ENCODE results near the gene BSND.

DNA sequence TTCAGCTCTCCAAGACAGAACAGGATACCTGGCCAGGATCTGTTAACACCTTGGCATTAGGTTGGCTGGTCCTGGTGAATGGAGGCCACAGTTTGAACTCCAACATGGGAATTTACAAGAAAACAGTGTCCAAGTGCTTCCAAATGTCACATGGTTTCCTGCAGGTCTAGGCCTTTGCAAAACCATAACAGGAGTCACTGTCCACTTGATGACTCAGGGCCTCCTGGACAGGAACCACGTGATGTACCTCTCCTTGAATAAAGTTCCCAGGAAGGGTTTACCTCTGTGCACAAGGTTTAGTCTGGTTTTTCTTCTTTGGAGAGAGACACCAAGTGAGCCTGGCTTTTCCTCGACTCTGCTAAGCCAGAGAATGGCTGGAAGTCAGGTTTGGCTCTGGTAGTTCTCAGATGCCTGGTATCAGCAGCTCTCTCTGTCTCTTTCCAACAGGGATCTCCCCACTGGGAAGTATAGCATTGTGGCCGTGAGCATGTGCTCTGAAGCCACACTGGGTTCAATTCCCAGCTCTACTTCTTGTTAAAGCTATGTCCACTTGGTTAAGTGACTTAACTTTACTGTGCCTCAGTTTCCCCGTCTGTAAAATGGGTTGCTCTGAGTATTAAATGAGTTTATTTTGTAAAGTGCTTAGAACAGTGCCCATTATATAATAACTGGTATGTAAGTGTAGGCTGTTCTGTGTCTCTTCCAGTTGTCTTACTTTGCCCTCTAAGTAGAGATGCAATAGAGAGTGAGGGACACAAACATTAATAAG lies 45.6 kb upstream of the BSND start:
- TF ChIP-seq, protein P1, sequence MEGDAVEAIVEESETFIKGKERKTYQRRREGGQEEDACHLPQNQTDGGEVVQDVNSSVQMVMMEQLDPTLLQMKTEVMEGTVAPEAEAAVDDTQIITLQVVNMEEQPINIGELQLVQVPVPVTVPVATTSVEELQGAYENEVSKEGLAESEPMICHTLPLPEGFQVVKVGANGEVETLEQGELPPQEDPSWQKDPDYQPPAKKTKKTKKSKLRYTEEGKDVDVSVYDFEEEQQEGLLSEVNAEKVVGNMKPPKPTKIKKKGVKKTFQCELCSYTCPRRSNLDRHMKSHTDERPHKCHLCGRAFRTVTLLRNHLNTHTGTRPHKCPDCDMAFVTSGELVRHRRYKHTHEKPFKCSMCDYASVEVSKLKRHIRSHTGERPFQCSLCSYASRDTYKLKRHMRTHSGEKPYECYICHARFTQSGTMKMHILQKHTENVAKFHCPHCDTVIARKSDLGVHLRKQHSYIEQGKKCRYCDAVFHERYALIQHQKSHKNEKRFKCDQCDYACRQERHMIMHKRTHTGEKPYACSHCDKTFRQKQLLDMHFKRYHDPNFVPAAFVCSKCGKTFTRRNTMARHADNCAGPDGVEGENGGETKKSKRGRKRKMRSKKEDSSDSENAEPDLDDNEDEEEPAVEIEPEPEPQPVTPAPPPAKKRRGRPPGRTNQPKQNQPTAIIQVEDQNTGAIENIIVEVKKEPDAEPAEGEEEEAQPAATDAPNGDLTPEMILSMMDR (IDR thresholded peaks at IDR 0.05; ENCODE audit: poor library complexity) = no peak
- TF ChIP-seq EZH2phosphoT487 (IDR thresholded peaks at IDR 0.05; ENCODE audit: low read depth, severe bottlenecking, unreplicated experiment) = no peak
- no peak for TF ChIP-seq EZH2 (IDR thresholded peaks at IDR 0.05; ENCODE audit: borderline replicate concordance)
